ENCODE measurements around the gene CHERP. TPM values are rescaled to one million over a fixed set of nuclear protein-coding genes. Genes with fewer than 3 reads are reported as not detected.

The CHERP gene
- total and polyA plus RNA-seq, 2 of the 13 experiments (the other 11 are each of a cell fraction or from before 2014, with no cell fraction given) = 4.3 to 5.4 TPM

GRCh38 chr19:16495982-16496612, 46.1 kb downstream of the CHERP start, which contains the start of the genes C19orf44 and CALR3 (continued):
- TF ChIP-seq ZNF597 (CRISPR knock-in tag; IDR thresholded peaks at IDR 0.05) (peak; percentile 39; the same call in 1 of the 2 replicates), YY1 (IDR thresholded peaks at IDR 0.05; ENCODE audit: insufficient read depth, insufficient replicate concordance, low read depth, low read length) (peak; percentile 92), HNF4G (IDR thresholded peaks at IDR 0.05; ENCODE audit: borderline replicate concordance, low read depth, low read length) (peak; percentile 5; the same call in 1 of the 2 replicates), HNF4G (CRISPR knock-in tag; IDR thresholded peaks at IDR 0.05; ENCODE audit: borderline replicate concordance, low read depth) (peak; percentile 45), ZNF691 (CRISPR knock-in tag; IDR thresholded peaks at IDR 0.05; ENCODE audit: borderline replicate concordance, low read depth) (peak; percentile 44; the same call in 1 of the 2 replicates), RXRA (CRISPR knock-in tag; IDR thresholded peaks at IDR 0.05) (peak; percentile 66; the same call in 1 of the 2 replicates), WIZ (CRISPR knock-in tag; IDR thresholded peaks at IDR 0.05) (no peak), NFE2L1 (CRISPR knock-in tag; IDR thresholded peaks at IDR 0.05; ENCODE audit: borderline replicate concordance) (no peak), PITX1 (CRISPR knock-in tag; IDR thresholded peaks at IDR 0.05) (peak; percentile 80), ZSCAN25 (CRISPR knock-in tag; IDR thresholded peaks at IDR 0.05) (0 out of 2 replicates have a peak, but pooled peaks have one; percentile 7), POGK (CRISPR knock-in tag; conservative IDR thresholded peaks at IDR 0.05) (peak; percentile 82), JUN (CRISPR knock-in tag; IDR thresholded peaks at IDR 0.05) (no peak), USF2 (IDR thresholded peaks at IDR 0.05; ENCODE audit: low read depth, low read length) (no peak), USF2 (CRISPR knock-in tag; IDR thresholded peaks at IDR 0.05; ENCODE audit: borderline replicate concordance) (0 out of 2 replicates have a peak, but pooled peaks have one; percentile 32), IKZF5 (CRISPR knock-in tag; IDR thresholded peaks at IDR 0.05) (peak; percentile 61; the same call in 1 of the 2 replicates), HIVEP1 (CRISPR knock-in tag; IDR thresholded peaks at IDR 0.05) (peak; percentile 68), ATF1 (CRISPR knock-in tag; IDR thresholded peaks at IDR 0.05) (peak; percentile 80; the same call in 1 of the 2 replicates), GABPB1 (CRISPR knock-in tag; IDR thresholded peaks at IDR 0.05) (peak; percentile 99)

All from HepG2 (cell line).